Panc1 (cell line): ENCODE results near the gene CPZ. TPM values are rescaled to one million over a fixed set of nuclear protein-coding genes. Genes with fewer than 3 reads are reported as not detected.

ENCODE experiments used
- ATAC-seq: fragments of 200-7000 bp; cut with Tn5 transposase; 2 replicates; pipeline ENCODE4 v1.9.1; 2020; ENCODE audit warnings: mild to moderate bottlenecking, moderate library complexity
- BruUV-seq: library from RNA; stranded (reverse); fragments of 400-500 nt; replicated peaks from 2 replicates; lab custom pipeline; 2021; lab: Mats Ljungman, UMichigan
- CTCF ChIA-PET: fragments of 300-600 bp; sonication (Branson Sonifier 250); formaldehyde crosslinking; loops from one replicate; lab custom pipeline; 2022; ENCODE audit warnings: antibody characterized with exemption; lab: Charles Lee
- POLR2A ChIA-PET: fragments of 300-600 bp; sonication (Branson Sonifier 250); formaldehyde crosslinking; loops from one replicate; lab custom pipeline; 2022; ENCODE audit warnings: antibody characterized with exemption; lab: Charles Lee
- DNase-seq: peaks from one replicate; pipeline ENCODE4 v3.0.0-alpha.2; 2010; ENCODE audit warnings: low read depth, low spot score
- H3K27ac ChIP-seq: 2 replicates; pipeline ENCODE4 v1.5.1; 2011; ENCODE audit warnings: mild to moderate bottlenecking, low read length, inconsistent platforms
- H3K27me3 ChIP-seq: fragments of 200-500 bp; sonication (Bioruptor generic); 2 replicates; pipeline ENCODE4 v1.6.0; 2014; ENCODE audit warnings: low read length, inconsistent platforms; ENCODE audit not compliant: control insufficient read depth, insufficient read depth
- H3K36me3 ChIP-seq: fragments of 200-500 bp; sonication (Bioruptor generic); 2 replicates; pipeline ENCODE4 v1.5.1; 2014; ENCODE audit warnings: inconsistent platforms, mild to moderate bottlenecking, low read length, moderate library complexity; ENCODE audit not compliant: control insufficient read depth, insufficient read depth
- H3K4me1 ChIP-seq: 2 replicates; pipeline ENCODE4 v1.5.1; 2011; ENCODE audit warnings: inconsistent platforms, mild to moderate bottlenecking, low read length, moderate library complexity; ENCODE audit not compliant: control insufficient read depth, insufficient read depth
- H3K4me3 ChIP-seq, 2 experiments: 2 replicates each; pipeline ENCODE4 v1.5.1; 2011 to 2012; ENCODE audit warnings: low read depth in 2 of 2, low read length in 2 of 2, mild to moderate bottlenecking in 2 of 2, inconsistent platforms in 1 of 2, moderate library complexity in 1 of 2
- H3K9me3 ChIP-seq: fragments of 200-500 bp; sonication (Bioruptor generic); 2 replicates; pipeline ENCODE4 v1.5.1; 2014; ENCODE audit warnings: low read depth, mild to moderate bottlenecking, inconsistent platforms, low read length, moderate library complexity; ENCODE audit not compliant: control insufficient read depth, insufficient read depth
- POLR2AphosphoS5 ChIP-seq: IDR thresholded peaks from 2 replicates; pipeline ENCODE4 v1.6.1; 2012; ENCODE audit warnings: mild to moderate bottlenecking, low read depth, low read length, moderate library complexity
- SIN3A ChIP-seq: IDR thresholded peaks from 2 replicates; pipeline ENCODE4 v1.6.1; 2012; ENCODE audit warnings: low read depth, mild to moderate bottlenecking, low read length, moderate library complexity, borderline replicate concordance; ENCODE audit not compliant: insufficient read depth
- TCF7L2 ChIP-seq: IDR thresholded peaks from 2 replicates; pipeline ENCODE4 v1.6.1; 2011; ENCODE audit warnings: mild to moderate bottlenecking, low read depth, low read length, inconsistent platforms
- in situ Hi-C: cut with HindIII; loops from 2 replicates; pipeline ENCODE4 v1.10.0; 2016; ENCODE audit warnings: low sequenced_read_pairs, low pct_unique_long_range_greater_than_20kb
- intact Hi-C: fragments of 100-400 bp; cut with micrococcal nuclease; formaldehyde crosslinking; loops from one replicate; pipeline ENCODE4 v1.10.0; 2022; ENCODE audit not compliant: unreplicated experiment
- total RNA-seq: library from RNA; stranded (reverse); gene quantifications from one replicate; pipeline ENCODE4 v1.2.1, GENCODE V29; 2021; ENCODE audit not compliant: unreplicated experiment
- TF ChIP-seq, protein P1 (sequence below), 2 experiments: IDR thresholded peaks; 2 replicates each; pipeline ENCODE4 v1.6.1; 2011 to 2012; ENCODE audit warnings: low read depth in 2 of 2, control low read depth in 1 of 2, low read length in 1 of 2, mild to moderate bottlenecking in 1 of 2, moderate library complexity in 1 of 2; ENCODE audit not compliant: insufficient read depth in 1 of 2
- TF ChIP-seq, protein P2 (sequence below): fragments of 450-650 bp; IDR thresholded peaks from 2 replicates; pipeline ENCODE4 v1.5.1; 2017; ENCODE audit warnings: mild to moderate bottlenecking

The CPZ gene
- total RNA-seq, 1 experiment from 2014 or later: 0.15 TPM

DNA sequence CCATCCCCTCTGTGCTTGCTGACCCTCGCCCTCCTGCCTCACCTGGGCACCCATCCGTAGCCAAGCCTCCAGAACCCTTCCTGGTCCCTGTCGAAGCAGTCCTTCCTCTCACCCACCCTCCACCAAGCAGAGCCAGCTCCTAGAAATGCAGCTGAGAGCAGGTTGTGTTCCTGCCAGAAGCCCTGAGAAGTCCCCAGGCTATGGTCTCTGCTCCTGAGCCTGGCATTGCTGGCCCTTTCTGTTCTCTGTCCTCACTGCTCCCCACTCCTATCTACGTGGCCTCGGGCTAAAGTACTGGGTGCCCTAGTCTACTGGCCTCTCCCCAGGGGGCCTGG lies 2.1 kb upstream of the CPZ start:
- H3K36me3 ChIP-seq: no peaks in the 10 kb centered on the region
- intact Hi-C loops (no loop called here), in situ Hi-C loops (no loop called here)
- ChIA-PET CTCF (no interaction called here), POLR2A (no interaction called here)
- H3K4me3 ChIP-seq: no peak overlapping the region
- BruUV-seq: no TSS peak
- no peak for ATAC-seq
- no peak overlapping the region for H3K27ac ChIP-seq
- H3K4me1 ChIP-seq: no peaks in the 10 kb centered on the region
- no peak for DNase-seq
- TF ChIP-seq SIN3A (no peak), TCF7L2 (no peak), POLR2AphosphoS5 (no peak)
- TF ChIP-seq, protein P1, sequence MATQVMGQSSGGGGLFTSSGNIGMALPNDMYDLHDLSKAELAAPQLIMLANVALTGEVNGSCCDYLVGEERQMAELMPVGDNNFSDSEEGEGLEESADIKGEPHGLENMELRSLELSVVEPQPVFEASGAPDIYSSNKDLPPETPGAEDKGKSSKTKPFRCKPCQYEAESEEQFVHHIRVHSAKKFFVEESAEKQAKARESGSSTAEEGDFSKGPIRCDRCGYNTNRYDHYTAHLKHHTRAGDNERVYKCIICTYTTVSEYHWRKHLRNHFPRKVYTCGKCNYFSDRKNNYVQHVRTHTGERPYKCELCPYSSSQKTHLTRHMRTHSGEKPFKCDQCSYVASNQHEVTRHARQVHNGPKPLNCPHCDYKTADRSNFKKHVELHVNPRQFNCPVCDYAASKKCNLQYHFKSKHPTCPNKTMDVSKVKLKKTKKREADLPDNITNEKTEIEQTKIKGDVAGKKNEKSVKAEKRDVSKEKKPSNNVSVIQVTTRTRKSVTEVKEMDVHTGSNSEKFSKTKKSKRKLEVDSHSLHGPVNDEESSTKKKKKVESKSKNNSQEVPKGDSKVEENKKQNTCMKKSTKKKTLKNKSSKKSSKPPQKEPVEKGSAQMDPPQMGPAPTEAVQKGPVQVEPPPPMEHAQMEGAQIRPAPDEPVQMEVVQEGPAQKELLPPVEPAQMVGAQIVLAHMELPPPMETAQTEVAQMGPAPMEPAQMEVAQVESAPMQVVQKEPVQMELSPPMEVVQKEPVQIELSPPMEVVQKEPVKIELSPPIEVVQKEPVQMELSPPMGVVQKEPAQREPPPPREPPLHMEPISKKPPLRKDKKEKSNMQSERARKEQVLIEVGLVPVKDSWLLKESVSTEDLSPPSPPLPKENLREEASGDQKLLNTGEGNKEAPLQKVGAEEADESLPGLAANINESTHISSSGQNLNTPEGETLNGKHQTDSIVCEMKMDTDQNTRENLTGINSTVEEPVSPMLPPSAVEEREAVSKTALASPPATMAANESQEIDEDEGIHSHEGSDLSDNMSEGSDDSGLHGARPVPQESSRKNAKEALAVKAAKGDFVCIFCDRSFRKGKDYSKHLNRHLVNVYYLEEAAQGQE (IDR thresholded peaks at IDR 0.05; ENCODE audit: insufficient read depth in 1 of 2, low read depth in 2 of 2, low read length in 1 of 2): no peak
- TF ChIP-seq, protein P2, sequence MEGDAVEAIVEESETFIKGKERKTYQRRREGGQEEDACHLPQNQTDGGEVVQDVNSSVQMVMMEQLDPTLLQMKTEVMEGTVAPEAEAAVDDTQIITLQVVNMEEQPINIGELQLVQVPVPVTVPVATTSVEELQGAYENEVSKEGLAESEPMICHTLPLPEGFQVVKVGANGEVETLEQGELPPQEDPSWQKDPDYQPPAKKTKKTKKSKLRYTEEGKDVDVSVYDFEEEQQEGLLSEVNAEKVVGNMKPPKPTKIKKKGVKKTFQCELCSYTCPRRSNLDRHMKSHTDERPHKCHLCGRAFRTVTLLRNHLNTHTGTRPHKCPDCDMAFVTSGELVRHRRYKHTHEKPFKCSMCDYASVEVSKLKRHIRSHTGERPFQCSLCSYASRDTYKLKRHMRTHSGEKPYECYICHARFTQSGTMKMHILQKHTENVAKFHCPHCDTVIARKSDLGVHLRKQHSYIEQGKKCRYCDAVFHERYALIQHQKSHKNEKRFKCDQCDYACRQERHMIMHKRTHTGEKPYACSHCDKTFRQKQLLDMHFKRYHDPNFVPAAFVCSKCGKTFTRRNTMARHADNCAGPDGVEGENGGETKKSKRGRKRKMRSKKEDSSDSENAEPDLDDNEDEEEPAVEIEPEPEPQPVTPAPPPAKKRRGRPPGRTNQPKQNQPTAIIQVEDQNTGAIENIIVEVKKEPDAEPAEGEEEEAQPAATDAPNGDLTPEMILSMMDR: no peak
- H3K9me3 ChIP-seq: no peaks in the 10 kb centered on the region
- H3K27me3 ChIP-seq: peaks cover 2% of the 10 kb centered on the region; the same call in 1 of the 2 replicates

DNA sequence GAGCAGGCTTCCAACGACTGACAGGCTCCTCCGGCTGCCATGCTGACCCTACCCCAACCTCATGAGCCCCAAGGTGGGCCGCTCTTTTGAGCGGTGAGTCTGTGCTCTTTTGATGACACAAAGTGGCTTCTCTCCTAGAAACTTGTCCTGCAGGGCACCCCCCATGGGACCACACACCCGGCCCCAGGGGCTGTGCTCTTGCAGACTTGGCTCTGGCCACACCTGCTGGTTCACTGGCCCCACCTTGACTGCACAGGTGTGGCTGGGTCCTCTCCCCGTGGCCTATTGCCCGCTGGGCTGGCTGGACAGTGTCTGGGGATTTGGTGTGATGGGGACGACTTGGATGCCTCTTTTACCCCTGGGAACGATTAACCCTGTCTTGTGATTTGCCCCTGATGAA lies 1.5 kb upstream of the CPZ start:
- intact Hi-C loops (no loop called here), in situ Hi-C loops (no loop called here)
- Histone ChIP-seq H3K4me1 (no peaks in the 10 kb centered on the region), H3K36me3 (no peaks in the 10 kb centered on the region), H3K4me3 (no peak overlapping the region), H3K27me3 (peaks cover 2% of the 10 kb centered on the region; the same call in 1 of the 2 replicates), H3K9me3 (no peaks in the 10 kb centered on the region), H3K27ac (no peak overlapping the region)
- CTCF ChIA-PET: no interaction called here
- POLR2A ChIA-PET: no interaction called here
- no TSS peak for BruUV-seq
- TF ChIP-seq, protein P2: no peak
- TF ChIP-seq TCF7L2 (no peak), POLR2AphosphoS5 (no peak), SIN3A (no peak)
- TF ChIP-seq, protein P1 (IDR thresholded peaks at IDR 0.05; ENCODE audit: insufficient read depth in 1 of 2, low read depth in 2 of 2, low read length in 1 of 2): no peak
- ATAC-seq (no peak), DNase-seq (no peak)
